SU-DHL-6 (cell line): ENCODE results near the gene PMEPA1.

ENCODE experiments used
- H2AFZ ChIP-seq: fragments of 200-600 bp; sonication (generic); 2 replicates; pipeline ENCODE4 v1.6.1; 2014; ENCODE audit warnings: low read depth, mild to moderate bottlenecking, moderate library complexity, mixed read lengths, antibody characterized with exemption, low read length; ENCODE audit not compliant: severe bottlenecking
- H3F3A ChIP-seq: fragments of 200-600 bp; shearing (Covaris generic); 2 replicates; pipeline ENCODE4 v1.6.0; 2016; ENCODE audit warnings: antibody characterized with exemption, mild to moderate bottlenecking; ENCODE audit not compliant: insufficient read depth
- H3K27ac ChIP-seq: fragments of 200-600 bp; sonication (generic); 2 replicates; pipeline ENCODE4 v1.5.1; 2016; ENCODE audit warnings: low read depth, mild to moderate bottlenecking, low read length, moderate library complexity, mixed read lengths
- H3K27me3 ChIP-seq: fragments of 200-600 bp; sonication (generic), shearing (Covaris generic); 2 replicates; pipeline ENCODE4 v1.6.0; 2014; ENCODE audit warnings: mild to moderate bottlenecking, low read length
- H3K36me3 ChIP-seq: fragments of 200-600 bp; sonication (generic); 2 replicates; pipeline ENCODE4 v1.6.1; 2014; ENCODE audit warnings: mild to moderate bottlenecking, low read length, mixed read lengths
- H3K4me2 ChIP-seq: fragments of 300-600, 200-600 bp; shearing (Covaris generic), sonication (generic); 2 replicates; pipeline ENCODE4 v1.6.0; 2014; ENCODE audit warnings: low read length, low read depth, mild to moderate bottlenecking; ENCODE audit not compliant: poor library complexity, severe bottlenecking
- H3K4me3 ChIP-seq: fragments of 200-600 bp; sonication (generic); 2 replicates; pipeline ENCODE4 v1.5.1; 2014; ENCODE audit warnings: antibody characterized with exemption, low read length, mild to moderate bottlenecking, mixed read lengths; ENCODE audit not compliant: insufficient read depth, poor library complexity, severe bottlenecking
- H3K79me2 ChIP-seq: fragments of 200-600 bp; sonication (generic); 2 replicates; pipeline ENCODE4 v1.6.1; 2014; ENCODE audit warnings: mild to moderate bottlenecking, low read length, moderate library complexity; ENCODE audit not compliant: insufficient read depth
- H3K9ac ChIP-seq: fragments of 200-600 bp; sonication (generic); 2 replicates; pipeline ENCODE4 v1.7.0; 2014; ENCODE audit warnings: mild to moderate bottlenecking, low read length
- H3K9me2 ChIP-seq: fragments of 200-600 bp; sonication (generic); replicated peaks from 2 replicates; pipeline ENCODE4 v1.6.1; 2014; ENCODE audit warnings: low read length; ENCODE audit not compliant: insufficient read depth
- H3K9me3 ChIP-seq: fragments of 200-600 bp; sonication (generic); 2 replicates; pipeline ENCODE4 v1.6.1; 2014; ENCODE audit warnings: low read length, mixed read lengths; ENCODE audit not compliant: insufficient read depth
- H4K20me1 ChIP-seq: fragments of 200-600 bp; sonication (generic); 2 replicates; pipeline ENCODE4 v1.6.1; 2014; ENCODE audit warnings: low read depth, mild to moderate bottlenecking, antibody characterized with exemption, low read length, moderate library complexity, mixed read lengths
- EZH2phosphoT487 ChIP-seq: fragments of 200-600 bp; sonication (generic), shearing (Covaris generic); conservative IDR thresholded peaks from 2 replicates; pipeline ENCODE4 v1.6.1; 2018; ENCODE audit warnings: mild to moderate bottlenecking, antibody characterized with exemption, low read length, moderate library complexity, mixed read lengths
- TF ChIP-seq, protein P1 (sequence below): fragments of 200-600 bp; sonication (generic); IDR thresholded peaks from one replicate; pipeline ENCODE4 v1.5.1; 2017; ENCODE audit warnings: antibody characterized with exemption, mild to moderate bottlenecking, low read length, moderate library complexity; ENCODE audit not compliant: insufficient read depth, poor library complexity, severe bottlenecking

The PMEPA1 gene

DNA sequence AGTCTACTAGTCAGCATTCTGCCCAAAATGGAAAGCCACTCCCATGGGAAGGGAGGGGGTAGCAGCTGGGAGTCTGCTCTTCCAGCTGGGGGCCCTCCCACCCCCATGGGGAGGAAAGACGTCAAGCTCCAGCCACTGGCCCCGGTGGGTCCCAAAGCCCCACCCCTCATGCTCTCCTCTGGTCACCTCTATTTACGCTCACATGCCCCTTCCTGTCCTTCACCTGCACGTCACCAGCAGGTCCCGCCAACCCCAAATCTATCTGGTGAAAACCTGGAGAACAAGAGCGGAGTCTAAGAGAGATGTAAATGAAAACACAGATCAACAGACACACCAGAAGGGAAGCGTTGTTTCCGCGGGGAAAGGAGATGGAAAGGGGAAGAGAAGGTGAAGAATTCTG lies 59.5 kb downstream of the PMEPA1 start:
- Histone ChIP-seq H3K27ac (no peak overlapping the region), H3K4me2 (no peak overlapping the region), H3K79me2 (no peaks in the 10 kb centered on the region), H2AFZ (no peak overlapping the region), H3K9ac (no peak overlapping the region), H3K4me3 (no peak overlapping the region), H3K27me3 (no peaks in the 10 kb centered on the region), H3K9me2 (no peaks in the 10 kb centered on the region), H3K9me3 (no peaks in the 10 kb centered on the region), H3K36me3 (no peaks in the 10 kb centered on the region), H3F3A (no peaks in the 10 kb centered on the region), H4K20me1 (no peaks in the 10 kb centered on the region)
- TF ChIP-seq EZH2phosphoT487: no peak
- TF ChIP-seq, protein P1, sequence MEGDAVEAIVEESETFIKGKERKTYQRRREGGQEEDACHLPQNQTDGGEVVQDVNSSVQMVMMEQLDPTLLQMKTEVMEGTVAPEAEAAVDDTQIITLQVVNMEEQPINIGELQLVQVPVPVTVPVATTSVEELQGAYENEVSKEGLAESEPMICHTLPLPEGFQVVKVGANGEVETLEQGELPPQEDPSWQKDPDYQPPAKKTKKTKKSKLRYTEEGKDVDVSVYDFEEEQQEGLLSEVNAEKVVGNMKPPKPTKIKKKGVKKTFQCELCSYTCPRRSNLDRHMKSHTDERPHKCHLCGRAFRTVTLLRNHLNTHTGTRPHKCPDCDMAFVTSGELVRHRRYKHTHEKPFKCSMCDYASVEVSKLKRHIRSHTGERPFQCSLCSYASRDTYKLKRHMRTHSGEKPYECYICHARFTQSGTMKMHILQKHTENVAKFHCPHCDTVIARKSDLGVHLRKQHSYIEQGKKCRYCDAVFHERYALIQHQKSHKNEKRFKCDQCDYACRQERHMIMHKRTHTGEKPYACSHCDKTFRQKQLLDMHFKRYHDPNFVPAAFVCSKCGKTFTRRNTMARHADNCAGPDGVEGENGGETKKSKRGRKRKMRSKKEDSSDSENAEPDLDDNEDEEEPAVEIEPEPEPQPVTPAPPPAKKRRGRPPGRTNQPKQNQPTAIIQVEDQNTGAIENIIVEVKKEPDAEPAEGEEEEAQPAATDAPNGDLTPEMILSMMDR: no peak

DNA sequence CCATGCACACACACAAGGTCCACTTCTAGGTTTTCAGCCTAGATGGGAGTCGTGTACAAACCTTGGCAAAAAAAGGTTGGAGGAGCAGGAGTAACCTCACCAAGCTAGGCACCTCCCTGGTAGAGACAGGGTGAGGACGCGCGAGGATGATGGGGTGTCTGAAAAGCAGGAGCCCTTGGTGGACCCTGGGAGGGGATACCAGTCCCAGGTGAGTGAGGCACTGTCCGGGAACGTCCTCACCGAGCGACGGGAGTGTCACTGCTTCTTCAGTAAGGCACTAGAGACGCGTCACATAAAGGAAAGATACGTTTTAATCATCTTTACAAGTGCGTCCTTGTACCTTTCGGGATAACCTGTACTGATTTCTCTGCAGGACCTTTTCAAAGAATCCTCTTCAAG lies 60.2 kb downstream of the PMEPA1 start:
- Histone ChIP-seq H3K9me2 (no peaks in the 10 kb centered on the region), H3K36me3 (no peaks in the 10 kb centered on the region), H4K20me1 (no peaks in the 10 kb centered on the region), H3K9me3 (no peaks in the 10 kb centered on the region), H3K79me2 (no peaks in the 10 kb centered on the region), H3K27me3 (no peaks in the 10 kb centered on the region), H2AFZ (no peak overlapping the region), H3K27ac (no peak overlapping the region), H3K4me3 (no peak overlapping the region), H3F3A (no peaks in the 10 kb centered on the region), H3K4me2 (no peak overlapping the region), H3K9ac (no peak overlapping the region)
- TF ChIP-seq EZH2phosphoT487: no peak
- TF ChIP-seq, protein P1: no peak

GRCh38 chr20:57648878-57649616 lies 60.8 kb downstream of the PMEPA1 start:
- Histone ChIP-seq H4K20me1 (no peaks in the 10 kb centered on the region), H3K9me3 (no peaks in the 10 kb centered on the region), H3K27ac (no peak overlapping the region), H3F3A (no peaks in the 10 kb centered on the region), H3K27me3 (no peaks in the 10 kb centered on the region), H2AFZ (no peak overlapping the region), H3K79me2 (no peaks in the 10 kb centered on the region), H3K36me3 (no peaks in the 10 kb centered on the region), H3K9me2 (no peaks in the 10 kb centered on the region), H3K4me3 (no peak overlapping the region), H3K4me2 (no peak overlapping the region), H3K9ac (no peak overlapping the region)
- TF ChIP-seq EZH2phosphoT487: no peak
- TF ChIP-seq, protein P1: no peak
